Epithelial cell of esophagus (primary cell): ENCODE data around the gene PHF21B.

Experiments used
- DNase-seq: peaks from one replicate; pipeline ENCODE4 v3.0.0; 2010; ENCODE audit warnings: low read depth
- H3K4me3 ChIP-seq: 2 replicates; pipeline ENCODE4 v1.5.1; 2011; ENCODE audit warnings: mild to moderate bottlenecking, low read length, control low read depth
- TF ChIP-seq, protein P1 (sequence below): IDR thresholded peaks from 2 replicates; pipeline ENCODE4 v1.5.1; 2011; ENCODE audit warnings: low read depth, mild to moderate bottlenecking, low read length, control low read depth, inconsistent platforms; ENCODE audit not compliant: insufficient read depth; ENCODE audit errors: missing control alignments

PHF21B gene

DNA sequence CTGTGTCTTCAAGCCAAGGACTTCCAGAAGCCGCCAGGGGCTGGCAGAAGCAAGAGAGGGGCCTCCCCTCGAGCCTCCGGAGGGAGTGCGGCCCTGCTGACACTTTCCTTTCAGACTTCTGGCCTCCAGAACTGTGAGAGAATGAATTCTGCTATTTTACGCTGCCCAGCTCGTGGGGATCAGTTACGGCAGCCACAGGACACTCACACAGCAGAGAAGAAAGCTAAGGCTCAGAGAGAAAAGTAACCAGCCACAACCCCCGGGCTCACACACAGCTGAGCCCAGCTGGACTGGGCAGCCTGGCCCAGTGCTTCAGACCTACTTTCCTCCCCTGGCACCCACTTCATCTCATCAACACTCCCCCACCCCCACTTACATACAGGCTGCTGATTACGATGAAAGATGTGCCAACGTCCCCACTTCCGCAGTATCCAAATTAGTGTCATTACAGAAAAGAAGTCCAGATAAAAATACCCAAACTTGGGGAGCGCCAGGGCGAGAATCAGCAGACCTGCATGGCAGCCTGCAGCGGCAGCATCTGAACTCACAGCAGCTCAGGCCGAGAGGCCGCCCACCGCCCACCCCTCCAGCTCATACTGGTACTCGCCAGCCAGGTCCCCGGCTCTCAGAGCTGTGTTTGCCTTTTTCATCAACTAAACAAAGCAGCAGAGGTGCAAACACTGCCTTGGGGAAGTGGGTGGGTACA lies 15.3 kb downstream of the PHF21B start:
- DNase-seq, result no peak
- H3K4me3 ChIP-seq, result no peak overlapping the region
- TF ChIP-seq, protein P1, sequence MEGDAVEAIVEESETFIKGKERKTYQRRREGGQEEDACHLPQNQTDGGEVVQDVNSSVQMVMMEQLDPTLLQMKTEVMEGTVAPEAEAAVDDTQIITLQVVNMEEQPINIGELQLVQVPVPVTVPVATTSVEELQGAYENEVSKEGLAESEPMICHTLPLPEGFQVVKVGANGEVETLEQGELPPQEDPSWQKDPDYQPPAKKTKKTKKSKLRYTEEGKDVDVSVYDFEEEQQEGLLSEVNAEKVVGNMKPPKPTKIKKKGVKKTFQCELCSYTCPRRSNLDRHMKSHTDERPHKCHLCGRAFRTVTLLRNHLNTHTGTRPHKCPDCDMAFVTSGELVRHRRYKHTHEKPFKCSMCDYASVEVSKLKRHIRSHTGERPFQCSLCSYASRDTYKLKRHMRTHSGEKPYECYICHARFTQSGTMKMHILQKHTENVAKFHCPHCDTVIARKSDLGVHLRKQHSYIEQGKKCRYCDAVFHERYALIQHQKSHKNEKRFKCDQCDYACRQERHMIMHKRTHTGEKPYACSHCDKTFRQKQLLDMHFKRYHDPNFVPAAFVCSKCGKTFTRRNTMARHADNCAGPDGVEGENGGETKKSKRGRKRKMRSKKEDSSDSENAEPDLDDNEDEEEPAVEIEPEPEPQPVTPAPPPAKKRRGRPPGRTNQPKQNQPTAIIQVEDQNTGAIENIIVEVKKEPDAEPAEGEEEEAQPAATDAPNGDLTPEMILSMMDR, result no peak

- H3K4me3 ChIP-seq, result no peak overlapping the region
- no peak for DNase-seq
- TF ChIP-seq, protein P1, result no peak
These were observed 17.6 kb downstream of the PHF21B start for GRCh38 chr22:44992166-44992565.

DNA sequence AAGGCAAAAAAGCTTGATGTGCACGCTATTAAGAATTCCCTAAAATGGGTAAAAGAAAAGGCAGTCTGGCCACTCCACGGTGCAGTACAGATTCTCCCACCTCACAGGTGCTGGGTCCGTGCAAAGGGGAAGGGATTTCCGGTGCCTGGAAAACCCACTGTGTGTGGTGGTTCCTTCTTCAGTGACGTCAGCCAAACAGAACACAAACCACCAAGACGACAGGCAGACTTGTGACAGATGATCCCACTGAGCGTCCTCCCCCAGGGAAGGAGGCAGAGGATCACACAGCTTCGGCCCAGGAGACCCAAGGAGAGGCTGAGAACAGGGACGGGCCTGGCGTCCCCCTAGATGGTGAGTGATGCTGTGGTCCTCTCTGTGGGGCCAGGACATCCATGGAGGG lies 18.6 kb downstream of the PHF21B start:
- TF ChIP-seq, protein P1, result no peak
- no peak overlapping the region for H3K4me3 ChIP-seq
- DNase-seq, result no peak

- no peak for DNase-seq
- H3K4me3 ChIP-seq, result no peak overlapping the region
- TF ChIP-seq, protein P1, result no peak
These were observed 19.0 kb downstream of the PHF21B start for GRCh38 chr22:44990810-44991209.

DNA sequence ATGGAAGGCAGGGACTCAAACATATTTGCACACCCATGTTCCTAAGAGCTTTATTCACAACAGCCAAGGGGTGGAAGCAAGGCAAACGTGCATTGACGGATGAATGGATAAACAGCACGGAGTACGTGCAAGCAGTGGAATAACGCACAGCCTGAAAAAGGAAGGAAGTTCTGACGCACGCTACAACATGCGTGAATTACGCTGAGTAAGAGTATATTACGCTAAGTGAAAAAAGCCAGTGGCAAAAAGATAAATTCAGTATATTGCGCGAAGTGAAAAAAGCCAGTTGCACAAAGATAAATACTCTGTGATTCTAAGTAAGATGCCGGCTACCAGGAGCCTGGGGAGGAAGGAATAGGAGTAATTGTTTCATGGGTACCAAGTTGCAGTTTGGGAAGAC lies 19.5 kb downstream of the PHF21B start:
- no peak for DNase-seq
- TF ChIP-seq, protein P1, result no peak
- H3K4me3 ChIP-seq, result no peak overlapping the region

DNA sequence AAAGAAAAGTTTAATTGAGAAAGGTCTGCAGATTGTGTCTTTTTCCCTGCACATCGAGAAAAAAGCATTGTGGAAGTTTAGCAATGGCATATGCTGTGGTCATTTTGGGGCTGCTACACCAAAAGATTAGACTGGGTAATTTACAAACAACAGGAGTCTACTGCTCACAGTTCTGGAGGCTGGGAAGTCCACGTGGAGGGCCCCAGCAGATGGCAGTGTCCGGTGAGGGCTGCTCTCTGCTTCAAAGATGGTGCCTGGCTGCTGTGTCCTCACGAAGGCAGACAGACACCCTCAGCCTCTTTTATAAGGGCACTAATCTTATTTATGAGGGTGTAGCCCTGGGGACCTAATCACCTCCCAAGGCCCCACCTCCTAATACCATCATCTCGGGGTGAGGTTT lies 21.1 kb downstream of the PHF21B start:
- no peak overlapping the region for H3K4me3 ChIP-seq
- TF ChIP-seq, protein P1, result no peak
- no peak for DNase-seq

DNA sequence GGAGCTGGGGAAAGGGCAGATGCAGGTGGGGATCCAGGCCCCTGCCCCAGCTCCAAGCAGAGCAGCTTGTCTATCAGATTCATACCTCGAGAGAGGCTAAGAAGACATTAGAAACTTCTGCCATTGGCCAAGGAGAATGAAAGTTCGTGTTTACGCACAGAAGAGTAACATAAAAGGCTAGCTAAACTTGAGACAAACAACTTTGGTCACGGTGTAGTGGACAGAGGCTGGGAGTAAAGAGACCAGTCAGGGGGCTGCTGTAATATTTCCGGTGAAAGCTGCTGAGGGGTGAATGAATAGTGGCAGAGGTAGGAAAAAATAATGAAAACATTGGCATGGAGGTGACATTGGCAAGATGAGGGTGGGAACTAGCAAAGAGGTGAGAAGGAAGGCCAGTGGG lies 22.9 kb downstream of the PHF21B start:
- no peak overlapping the region for H3K4me3 ChIP-seq
- TF ChIP-seq, protein P1, result no peak
- DNase-seq, result no peak
